CD4-positive, alpha-beta T cell treated with Interleukin-4 for 1 hour (primary cell): ENCODE measurements around the gene MCC.
A peak's percentile ranks its signal among the peaks of the same experiment; 100 is the strongest.

ENCODE experiments used
- DNase-seq, 2 donors: peaks; one replicate each; pipeline ENCODE4 v3.0.0-alpha.2; 2020 to 2022

The MCC gene

DNA sequence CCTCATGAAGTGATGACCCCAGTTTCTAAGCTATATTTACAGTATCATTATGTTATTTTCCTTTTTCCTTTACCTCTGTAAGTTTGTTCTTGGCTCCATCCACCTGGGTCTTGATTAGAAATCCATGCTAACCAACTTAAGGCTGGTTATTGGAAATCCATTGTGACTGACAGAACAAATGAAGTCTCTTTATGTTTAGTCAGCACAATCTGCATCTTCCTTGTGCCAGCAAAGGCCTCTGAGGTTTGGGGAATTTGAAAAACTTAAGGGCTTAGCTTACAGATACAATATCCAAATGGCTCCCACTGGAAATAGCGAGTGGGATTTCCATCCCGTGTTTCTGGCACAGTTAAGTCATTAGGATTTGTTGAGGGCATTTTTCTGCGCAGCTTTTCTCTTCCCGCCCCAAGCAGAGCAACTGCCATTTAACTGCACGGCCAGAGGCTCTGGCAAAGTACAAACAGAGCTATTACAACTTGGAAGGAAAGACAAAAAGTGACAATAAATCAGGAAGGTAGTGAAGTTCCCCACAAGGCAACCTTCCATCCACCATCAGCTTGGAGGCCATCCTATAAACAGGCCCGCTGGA, 447.5 kb downstream of the MCC start:
- no peak for DNase-seq

GRCh38 chr5:113039934-113040285, 448.3 kb downstream of the MCC start:
- no peak for DNase-seq

- DNase-seq: no peak
Observed at GRCh38 chr5:113039229-113039933, 448.9 kb downstream of the MCC start.

- DNase-seq: no peak
Observed at GRCh38 chr5:113038714-113039113, 449.5 kb downstream of the MCC start.

GRCh38 chr5:113038136-113038535, 450.1 kb downstream of the MCC start:
- no peak for DNase-seq

DNA sequence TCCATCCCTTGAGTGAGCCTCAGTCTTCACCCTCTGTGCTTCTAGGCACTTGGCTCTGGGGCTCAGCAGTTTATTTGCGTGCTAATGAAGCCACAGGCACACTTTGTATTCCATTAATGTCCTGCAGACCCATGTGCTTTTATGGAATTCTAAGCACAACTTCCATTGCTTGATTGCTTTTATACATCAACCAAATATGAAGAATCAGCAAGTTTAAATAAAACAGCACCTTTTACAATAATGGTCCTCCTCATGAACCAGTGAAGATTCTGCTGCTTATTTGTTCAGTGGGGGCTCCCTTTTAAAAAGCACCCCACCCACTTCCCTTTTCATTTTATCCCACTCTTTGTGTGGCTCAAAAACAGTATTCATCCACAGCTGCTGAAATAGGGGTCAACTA, 451.4 kb downstream of the MCC start:
- no peak for DNase-seq

- DNase-seq: no peak
Observed at GRCh38 chr5:113036321-113036720, 451.9 kb downstream of the MCC start.

DNA sequence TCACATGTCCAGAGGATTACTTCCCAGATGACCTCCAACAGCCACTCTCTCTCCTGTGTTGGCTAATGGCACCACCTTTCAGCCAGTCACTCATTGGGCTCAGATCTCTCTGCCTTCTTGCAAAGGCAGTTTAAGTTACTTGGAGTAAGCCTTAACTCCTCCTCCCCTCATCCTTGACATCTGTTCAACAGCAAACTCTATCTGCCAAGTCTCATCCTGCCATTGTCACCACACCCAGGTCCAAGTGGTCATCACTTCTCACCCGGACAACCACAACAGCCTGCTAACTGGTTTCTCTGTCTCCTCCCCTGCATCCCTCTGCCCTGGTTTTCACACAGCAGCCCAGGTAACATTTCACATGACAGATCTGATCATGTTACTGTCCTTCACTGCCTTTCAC, 453.2 kb downstream of the MCC start:
- no peak for DNase-seq

DNA sequence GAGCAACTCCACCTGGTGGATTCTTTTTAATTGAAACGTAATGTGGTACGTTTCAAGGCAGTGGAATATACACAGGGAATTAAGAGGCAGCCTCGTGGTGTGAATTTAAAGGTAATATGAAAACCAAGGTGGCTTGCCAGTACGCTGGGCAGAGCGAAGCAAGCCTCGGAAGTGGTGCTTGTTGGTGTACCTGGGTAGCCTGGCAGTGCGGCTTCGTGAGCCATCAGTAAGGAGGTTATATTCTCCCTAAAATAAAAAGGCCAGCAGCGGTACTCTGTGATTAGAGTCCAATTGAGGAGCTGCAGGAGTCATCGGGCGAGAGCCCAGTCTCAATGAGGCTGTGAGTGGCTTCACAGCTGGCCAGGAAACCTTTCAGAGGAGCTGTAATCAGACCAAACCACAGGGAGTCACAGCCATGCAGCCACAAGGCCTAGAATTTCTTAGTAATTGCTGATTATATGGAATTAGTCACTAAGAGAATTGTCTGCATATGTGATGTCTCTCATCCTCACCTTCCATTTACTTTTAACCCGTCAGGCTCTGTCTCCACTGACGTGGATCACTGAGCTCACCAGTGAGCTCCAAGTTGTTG, 454.0 kb downstream of the MCC start:
- no peak for DNase-seq

GRCh38 chr5:113031557-113031956, 456.7 kb downstream of the MCC start:
- DNase-seq: no peak

DNA sequence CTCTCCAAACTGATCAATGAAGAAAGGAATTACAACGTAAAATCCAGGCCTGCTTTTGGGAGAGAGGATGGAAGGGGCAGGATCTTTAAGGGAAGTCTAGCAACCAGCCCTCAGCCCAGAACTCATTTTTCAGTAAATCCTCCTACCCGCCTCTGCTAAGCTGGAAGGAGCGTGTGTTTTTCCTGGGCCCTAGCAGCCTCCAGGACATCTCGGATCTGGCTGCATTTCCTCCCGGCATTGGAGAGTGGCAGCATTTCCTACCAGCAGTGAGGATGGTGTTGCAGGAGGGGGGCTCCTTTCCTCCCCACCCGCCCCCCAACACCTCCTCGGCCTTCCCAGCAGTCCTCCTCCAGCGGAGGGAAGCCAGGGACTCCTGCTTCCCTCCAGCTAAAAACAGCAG, 457.1 kb downstream of the MCC start:
- DNase-seq: no peak

GRCh38 chr5:113029614-113030013, 458.6 kb downstream of the MCC start:
- no peak for DNase-seq

DNA sequence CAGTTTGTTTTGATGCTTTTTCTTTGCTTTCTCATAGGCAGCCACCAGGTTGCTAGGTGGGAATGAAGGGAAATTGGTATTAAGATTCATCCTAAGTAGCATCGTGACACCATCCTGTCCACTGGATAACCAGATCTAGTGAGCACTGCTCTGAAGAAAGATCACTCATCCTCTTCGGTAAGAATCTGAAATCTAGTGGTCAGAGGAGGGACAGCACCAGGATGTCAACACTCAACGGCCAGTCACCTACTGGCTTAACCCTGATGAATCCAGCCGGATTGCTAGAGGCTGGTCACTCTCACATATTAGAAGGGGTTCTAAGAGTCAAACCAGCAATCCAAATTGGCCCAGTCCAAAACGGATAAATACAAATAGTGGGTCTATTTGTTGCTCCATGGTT, 460.8 kb downstream of the MCC start:
- DNase-seq: no peak

DNA sequence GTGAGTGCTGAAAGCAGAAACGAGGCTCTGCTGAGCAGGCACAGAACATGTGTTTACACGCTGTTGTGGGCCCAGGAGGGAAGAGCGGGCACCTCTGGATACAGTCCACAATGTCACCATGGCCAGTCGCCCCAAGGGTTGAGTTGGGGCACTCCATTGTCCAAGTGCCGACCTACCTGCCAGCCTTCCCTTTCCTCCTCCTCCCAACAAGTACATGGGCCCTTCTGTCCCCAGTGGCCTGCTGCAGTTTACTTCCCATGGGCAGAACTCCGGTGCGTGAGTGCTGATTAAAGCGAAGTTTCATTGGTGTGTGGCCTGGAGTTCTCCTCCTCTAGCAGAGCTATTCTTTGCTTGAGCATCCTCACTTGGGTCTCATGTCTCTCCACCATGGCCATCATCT, 461.2 kb downstream of the MCC start:
- no peak for DNase-seq

- DNase-seq: no peak
Observed at GRCh38 chr5:113026211-113026610, 462.0 kb downstream of the MCC start.

DNA sequence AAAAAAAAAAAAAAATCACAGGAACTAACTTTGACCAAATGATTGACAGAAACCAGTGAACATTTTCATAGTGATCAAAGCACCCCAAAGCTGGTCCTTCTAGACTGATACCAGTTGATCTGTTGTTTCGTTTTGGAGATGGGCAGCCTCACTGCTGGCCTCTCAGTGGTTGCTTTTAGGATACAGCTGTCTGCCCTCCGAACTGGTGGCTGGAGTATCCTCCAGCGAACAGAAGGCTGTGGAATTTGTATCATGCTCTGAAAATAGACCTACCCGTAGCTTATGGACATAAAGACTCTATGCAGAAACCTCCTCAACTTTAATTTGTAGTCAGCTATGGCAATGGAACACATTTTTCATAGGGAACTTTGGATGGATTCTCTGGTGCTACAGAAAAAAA, 462.7 kb downstream of the MCC start:
- no peak for DNase-seq

GRCh38 chr5:113024076-113024697, 464.1 kb downstream of the MCC start:
- DNase-seq: no peak

DNA sequence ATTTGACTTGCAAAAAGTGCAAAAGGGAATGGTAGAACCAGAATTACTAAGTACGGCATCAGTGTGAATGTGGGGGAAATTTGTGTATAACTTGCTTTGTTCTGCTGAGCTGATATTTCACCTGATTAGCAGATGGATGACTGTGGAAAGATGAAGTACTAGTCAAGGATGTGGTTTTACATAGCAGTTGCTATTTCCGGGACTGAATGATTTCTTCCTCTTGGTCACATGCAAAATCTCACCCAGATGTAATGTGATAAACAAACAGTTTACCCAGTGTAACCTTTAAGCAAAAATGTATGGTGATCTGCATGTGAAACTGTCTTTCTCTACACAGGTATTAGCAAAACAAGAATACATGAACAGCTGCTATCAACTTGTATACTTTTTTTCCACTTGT, 465.6 kb downstream of the MCC start:
- DNase-seq: peak in 1 of 2 donors; percentile 75

GRCh38 chr5:113020461-113021273, 467.6 kb downstream of the MCC start:
- DNase-seq: peak in 1 of 2 donors; percentile 32

DNA sequence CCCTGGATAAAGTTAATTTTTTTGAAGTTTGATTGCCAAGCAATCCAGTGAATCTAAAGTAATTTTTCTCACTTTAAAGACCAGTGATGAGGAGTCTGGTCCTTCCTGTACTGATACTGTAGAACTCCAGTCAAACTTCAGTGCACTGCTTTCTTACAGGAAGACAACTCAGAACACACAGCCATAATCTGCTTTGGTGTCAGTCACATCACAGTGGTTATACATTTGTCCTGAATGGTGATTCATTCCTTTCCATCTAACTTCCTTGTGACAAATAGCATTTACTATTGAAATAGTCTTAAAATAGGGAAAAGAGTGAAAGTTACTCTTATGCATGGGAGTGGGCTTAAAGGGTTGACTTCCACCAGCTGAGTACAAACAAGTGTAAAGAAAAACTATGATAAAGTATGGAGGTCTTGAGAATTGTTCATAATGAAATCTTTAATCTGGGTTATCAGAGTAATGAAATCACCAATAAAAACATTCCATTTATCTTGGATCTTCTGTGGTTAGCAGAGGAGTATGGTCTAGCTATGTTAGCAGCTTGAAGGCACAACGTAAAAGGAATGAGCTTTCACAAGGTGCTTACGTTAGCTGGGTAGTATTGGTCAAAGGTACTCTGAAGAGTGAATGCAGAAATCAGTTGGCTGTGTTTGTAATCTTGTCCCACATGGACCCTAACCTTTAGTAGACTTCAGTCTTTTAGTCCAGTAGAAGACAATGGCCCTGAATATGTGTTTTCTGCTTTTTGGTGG, 470.2 kb downstream of the MCC start:
- no peak for DNase-seq

DNA sequence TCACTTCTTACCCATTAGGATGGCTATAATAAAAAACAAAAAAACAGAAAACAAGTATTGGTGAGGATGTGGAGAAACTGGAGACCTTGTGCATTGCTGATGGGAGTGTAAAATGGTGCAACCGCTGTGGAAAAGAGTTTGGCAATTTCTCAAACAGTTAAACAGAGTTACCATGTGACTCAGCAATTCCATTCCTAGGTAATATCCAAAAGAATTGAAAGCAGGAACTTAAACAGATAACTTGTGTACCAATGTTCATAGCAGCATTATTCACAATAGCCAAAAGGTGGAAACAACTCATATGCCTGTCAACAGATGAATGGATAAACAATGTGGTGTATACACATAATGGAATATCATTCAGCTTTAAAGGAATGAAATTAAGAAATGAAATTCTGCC, 482.8 kb downstream of the MCC start:
- DNase-seq: no peak

DNA sequence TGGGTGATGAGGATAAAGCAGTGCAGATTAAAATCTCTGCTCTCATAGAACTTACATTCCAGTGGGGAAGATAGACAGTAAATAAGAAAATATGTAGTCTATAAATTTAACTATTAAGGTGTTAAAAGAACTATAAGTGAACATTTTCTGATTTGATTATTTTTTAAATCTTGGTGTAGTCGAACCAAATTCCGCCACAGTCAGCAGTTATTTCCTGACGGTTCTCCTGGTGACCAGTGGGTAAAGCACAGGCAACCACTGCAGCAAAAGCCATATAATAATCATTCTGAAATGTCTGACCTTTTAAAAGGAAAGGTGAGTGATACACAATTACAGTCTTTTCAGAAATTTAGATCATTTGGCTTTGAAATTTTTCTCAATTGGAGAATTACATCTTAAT, 484.5 kb downstream of the MCC start:
- no peak for DNase-seq

DNA sequence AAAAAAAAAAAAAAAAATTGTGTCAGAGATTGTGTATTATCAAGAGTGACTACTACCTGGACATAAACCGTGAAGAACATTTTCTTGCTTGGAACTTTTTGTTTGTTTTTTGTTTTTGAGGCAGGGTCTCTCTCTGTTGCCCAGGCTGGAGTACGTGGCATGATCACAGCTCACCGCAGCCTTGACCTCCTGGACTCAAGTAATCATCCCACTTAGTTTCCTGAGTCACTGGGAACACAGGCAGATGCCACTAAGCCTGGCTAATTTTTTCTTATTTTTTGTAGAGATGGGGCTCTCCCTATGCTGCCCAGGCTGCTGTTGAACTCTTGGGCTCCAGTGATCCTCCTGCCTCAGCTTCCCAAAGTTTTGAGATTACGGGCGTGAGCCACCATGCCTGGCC, 485.8 kb downstream of the MCC start:
- DNase-seq: no peak
